RPMI8226 (cell line): ENCODE data around the gene AGAP1.

Experiments
- DNase-seq: peaks from one replicate; pipeline ENCODE4 v3.0.0-alpha.2; 2015

Gene AGAP1

DNA sequence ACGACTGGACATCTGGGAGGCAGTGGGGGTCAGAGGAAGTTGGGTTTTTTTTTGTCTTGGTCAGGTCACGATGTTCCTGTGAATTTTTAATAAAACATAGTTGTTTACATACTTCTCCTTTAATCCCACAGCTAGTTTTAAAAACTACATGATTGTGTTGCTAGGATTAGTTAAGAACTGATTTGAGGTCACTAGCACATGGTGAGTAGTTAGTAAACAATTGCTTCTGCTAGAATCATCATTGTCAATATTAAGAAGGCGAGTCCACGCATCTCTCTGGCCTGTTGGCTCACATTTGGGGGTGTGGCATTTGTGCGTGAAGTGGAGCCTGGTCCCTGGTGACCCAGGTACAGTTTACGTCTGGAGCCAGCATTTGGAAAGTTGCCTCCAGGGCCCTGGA is 59.4 kb downstream of the AGAP1 start:
- DNase-seq: no peak

DNA sequence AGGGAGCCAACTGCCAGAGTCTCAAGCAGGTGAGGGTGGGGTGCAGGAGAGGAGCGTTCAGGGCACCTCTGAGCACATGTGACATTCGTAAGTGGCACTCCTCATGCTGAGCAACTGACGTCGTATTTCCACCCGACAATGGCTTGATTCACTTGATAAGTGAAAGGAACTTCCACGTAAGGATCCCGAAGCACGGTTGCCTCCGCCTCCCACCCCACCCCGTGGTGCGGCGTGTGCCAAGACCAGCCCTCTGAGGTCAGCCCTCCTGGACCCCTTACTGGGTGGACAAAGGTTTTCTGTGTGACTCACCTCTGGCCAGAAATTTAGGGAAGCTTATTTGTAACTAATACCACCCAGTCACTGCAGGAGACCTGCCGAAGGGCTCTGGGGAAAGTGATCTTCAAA is 59.9 kb downstream of the AGAP1 start:
- DNase-seq: no peak

DNA sequence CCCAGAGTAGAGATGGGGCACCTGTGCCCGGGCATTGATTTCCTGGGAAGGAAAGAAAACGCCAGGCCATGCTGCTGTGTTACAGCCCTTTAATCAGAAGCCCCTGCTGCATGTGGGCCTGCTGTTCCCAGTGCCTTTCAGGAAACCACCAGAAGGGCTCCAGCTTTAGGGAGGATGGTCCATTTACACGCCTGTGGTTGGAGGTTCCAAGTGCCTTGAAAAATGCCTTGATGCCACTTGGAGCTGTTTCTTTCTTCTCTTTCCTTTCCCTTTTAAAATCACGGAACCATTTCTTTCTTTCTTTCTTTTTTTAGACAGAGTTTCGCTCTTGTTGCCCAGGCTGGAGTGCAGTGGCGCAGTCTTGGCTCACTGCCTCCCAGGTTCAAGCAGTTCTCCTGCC is 60.5 kb downstream of the AGAP1 start:
- no peak for DNase-seq

DNA sequence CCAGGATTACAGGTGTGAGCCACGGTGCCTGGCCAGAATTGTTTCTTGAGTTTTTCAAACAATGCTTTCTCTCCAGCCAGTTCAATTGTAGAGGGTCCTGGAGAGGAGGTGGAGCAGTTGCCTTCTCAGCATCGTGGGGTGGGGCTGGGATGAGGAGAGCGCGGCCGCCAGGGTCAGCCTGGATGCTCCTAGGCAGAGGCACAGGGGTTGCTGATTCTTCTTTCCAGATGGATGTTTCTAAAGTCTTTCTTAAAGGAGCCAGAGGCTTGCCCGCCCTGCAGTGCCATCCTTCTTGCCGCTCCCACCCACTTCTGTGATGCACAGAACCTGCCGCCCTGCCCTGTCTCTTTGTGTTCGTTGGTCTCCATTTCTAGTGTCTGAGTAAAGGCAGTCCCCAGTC is 61.1 kb downstream of the AGAP1 start:
- no peak for DNase-seq

DNA sequence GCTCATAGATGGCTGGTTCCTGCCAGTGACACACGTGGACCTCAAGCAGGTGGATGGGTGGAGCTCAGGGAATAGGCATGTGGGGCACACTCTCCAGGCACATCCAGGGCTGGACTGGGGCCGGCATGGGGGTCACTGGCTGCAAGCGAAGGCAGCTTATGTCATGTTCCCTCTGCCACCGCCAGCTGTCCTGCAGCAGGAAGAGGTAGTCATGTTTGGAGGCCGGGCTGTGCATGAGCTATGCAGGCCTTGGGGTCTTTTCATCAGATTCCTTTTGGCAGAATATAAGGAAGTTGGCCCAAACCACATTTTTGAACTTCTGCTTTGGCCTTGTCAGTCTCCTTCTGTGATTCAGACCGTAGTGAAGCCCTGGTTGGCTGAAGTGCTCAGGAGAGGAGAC is 61.5 kb downstream of the AGAP1 start:
- DNase-seq: no peak

DNA sequence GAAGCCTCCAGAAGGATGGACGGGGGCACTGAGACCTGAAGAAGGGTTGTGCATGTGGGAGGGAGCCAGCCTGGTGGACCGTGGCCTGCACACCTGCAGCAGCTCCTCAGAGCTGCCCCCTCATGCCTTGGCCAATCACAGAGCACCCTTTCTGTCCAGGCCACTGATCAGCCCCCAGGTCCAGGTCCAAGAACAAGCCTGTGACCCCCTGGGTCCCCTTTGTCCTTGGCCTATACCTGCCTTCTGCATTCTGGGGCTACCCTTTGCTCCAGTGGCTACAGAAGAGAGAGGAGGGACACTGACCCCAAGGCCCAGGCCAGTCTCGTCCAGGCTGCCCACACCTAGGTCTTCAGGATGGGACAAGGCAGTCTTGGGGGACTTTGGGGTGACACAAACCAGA is 62.2 kb downstream of the AGAP1 start:
- no peak for DNase-seq

DNA sequence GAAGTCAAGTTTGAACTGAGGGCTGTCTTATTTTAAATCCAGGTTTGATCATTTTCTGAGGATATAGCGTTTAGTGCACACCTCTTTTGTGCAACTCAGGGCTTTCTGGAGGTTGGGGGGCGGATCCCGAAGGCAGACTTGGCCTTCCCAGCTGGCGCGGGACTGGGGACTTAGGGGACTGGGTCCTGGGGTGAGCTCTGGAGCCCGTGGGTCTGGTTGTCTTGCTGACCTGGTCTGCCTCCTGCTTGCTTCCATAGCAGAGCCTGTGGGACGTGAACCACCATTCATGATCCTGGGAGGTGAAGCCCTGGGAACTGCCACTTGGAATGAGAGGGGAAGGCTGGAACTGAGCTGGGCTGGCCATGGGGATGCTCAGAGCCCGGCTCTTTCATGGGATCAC is 63.1 kb downstream of the AGAP1 start:
- no peak for DNase-seq

DNA sequence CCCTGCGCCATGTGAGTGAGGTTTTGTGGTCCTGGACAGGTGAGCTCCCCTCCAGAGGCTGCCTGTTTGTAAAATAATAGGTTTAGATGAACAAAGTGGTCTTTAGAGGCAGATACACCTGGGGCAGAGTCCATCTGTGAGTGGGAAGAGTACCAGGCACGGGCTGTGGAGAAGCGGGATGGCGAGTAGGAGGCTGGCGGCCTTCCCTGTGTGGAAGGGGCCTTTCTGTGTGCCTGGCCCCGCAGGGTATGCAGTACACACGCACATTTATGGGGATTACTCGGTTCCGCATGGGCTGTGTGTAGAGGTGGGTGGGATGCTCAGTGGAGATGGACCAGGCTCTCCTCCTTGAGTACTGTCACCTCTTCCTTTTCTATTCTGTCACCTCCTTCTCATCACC is 64.1 kb downstream of the AGAP1 start:
- no peak for DNase-seq

DNA sequence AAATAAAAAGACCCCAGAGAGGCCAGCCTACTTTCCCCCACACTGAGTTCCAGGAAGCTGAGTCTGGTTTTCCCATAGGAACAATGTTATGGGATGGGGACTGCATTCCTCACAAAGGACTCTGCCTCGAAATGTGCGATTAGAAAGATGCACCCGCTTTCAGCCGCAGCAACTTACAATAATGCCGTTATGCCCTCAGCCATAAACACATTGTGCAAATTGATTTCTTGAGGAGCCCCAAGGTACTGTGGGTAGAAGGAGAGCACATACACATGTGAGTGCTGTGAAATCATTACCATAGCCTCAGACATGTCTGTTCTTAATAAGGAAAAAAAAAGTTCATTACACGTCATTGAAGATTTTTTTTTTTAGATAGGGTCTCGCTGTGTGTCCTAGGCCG is 64.7 kb downstream of the AGAP1 start:
- DNase-seq: no peak

DNA sequence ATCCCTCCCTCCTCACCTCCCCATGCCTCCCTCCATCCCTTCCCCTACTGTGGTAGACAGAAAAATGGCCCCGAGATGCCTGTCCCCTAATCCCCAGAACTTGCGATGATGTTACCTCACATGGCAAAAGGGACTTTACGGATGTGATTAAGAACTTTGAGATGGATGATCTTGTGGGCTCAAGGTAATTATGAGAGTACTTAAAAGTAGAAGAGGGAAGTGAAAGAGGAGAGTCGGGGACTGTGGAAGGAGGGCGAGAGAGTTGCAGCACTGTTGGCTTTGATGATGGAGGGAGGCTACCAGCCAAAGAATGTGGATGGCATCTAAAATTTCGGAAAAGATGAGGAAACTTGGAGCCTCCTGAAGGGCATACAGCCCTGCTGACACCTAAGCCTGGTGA is 66.5 kb downstream of the AGAP1 start:
- DNase-seq: peak; percentile 47

DNA sequence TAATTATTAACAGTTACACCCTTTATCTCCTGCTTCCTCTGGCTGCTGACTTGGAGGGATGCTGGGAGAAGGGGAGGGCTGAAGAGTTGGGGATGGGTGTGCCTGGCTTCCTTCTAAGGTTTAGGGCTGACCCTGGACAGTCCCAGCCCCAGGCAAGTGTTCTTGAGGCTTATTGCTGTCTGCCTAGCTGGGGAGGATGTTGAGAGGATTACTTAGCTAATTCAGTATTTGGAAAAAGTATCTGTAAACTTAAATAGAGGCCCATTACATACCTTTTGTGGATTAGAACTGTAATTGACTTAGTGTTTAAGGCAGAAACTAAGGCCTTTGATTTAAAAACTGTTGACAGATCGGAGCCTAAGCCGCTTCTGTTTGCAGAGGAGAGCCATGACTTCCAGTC is 67.6 kb downstream of the AGAP1 start:
- DNase-seq: no peak

DNA sequence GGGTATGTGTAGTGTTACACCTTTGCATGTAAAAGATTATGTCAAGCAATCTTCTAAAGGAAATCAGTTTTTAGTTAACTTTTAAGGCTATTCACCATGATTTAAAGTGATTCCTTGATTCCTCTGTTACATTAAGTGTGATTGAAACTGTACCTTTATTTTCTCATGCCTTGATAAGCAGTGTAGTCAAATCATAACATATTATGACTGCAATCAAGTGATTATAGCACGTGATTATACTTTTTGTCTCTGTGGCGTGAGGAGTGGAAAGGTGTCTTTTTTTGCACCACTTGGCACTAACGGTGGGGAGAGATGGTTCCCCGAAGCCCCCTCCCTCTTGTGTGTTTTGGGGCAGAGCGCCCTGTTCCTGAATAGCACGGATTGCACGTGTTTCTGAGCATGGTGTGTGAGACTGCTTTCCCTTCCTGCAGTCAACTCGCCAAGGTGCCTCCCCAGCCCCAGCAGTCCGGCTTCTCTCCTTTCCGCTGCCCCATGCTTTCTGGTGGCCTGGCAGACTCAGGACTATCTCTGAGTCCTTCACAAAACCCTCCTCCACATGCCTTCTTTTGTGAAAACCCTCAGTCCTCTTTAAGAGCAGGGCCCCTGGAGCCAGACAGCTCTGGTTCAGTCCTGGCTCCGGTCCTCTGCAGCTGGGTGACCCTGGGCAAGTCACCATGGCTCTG is 68.4 kb downstream of the AGAP1 start:
- DNase-seq: no peak

DNA sequence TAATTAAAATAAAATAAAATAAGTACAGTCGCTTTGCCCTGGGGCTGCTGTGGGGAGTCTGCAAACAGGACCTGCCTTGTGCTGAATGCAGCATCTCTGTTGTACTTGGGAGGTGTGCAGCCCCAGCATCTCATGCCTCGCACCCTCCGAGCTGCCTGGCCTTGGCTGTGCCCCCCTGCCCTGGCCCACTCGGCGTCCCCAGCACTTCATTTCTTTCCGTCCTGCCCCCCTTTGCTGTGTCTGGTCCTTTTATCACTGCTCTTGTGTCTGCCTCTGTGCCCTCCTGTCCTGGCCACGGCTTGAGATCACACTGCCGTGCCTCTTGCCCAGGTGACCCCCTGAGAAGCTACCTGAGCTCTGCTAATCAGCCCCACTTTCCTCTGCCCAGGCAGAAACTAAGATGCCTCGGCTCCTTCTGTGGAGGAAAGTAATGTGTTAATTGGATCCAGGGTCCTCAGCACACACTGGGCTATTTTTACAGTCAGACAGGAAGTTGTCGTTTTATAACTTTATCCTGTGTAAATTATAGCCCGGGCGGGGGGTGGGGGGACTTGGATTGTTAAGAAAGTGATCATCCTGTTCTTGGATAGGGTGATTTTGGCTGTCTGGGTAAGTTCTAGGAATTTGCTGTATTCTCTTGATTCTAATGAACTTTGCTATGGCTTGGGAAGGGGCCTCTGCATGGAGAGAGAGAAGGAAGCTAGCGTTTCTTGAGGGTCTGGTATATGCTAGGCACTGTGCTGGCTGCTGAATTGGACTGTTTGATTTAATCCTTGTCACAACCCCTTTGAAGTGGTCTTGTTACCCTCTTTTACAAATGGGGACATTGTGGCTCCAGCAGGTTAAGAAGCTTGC is 69.4 kb downstream of the AGAP1 start:
- no peak for DNase-seq

DNA sequence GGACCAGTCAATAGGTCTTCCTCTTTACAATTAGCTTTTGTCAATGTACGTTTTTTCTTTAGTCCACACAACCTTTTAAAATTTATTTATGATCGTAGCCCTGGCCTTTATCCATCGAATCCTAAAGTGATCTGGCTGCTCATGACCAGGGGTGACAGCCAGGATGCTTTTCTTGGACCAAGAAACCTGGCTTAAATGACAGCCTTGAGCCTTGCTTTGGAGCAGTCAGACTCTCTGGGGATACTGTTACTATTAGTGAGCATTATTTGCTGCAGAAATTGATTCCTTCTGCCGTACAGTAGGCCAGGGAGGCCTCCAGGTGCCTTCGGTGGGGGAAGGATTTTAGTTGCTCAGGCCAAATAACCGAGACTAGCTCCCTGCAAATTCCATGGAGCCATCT is 70.2 kb downstream of the AGAP1 start:
- no peak for DNase-seq

DNA sequence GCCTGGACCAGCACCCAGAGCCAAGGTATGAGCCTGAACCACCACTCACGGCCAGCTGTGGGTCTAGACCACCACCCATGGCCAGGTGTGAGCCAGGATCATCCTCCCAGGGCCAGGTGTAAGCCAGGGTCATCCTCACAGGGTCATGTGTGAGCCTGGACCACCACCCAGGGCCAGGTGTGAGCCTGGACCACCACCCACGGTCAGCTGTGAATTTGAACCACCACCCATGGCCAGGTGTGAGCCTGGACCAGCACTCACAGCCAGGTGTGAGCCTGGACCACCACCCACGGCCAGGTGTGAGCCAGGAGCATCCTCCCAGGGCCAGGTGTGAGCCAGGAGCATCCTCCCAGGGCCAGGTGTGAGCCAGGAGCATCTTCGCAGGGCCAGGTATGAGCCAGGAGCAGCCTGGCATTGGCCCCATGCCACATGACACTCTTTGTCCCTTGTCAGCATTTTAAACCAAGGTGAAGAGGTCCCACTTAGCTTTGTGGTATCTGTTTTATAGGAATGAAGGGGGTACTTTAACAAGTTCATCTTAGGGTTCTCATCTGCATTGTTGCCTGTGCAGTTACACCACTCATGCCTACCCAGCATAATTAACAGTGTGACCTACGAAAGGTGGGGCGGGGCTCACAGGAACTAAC is 71.2 kb downstream of the AGAP1 start:
- DNase-seq: peak; percentile 17

DNA sequence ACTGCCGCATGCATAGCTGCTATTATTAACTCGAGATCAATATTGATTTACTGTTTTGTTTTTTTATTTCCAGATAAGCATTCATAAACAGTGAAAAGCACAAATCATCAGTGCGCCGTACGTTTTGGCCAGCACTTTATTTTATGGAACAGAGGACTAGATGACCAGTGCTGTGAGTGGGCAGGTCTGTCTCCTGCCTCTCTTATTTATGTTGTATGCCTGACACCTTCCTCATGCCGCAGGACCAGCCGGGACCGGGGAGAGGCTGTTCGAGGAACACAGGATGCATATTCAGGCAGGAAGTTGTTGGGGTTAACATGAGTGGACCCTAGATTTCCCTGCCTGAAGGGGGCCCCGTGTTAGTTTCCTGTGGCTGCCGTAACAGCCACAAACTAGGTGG is 72.6 kb downstream of the AGAP1 start:
- DNase-seq: no peak

DNA sequence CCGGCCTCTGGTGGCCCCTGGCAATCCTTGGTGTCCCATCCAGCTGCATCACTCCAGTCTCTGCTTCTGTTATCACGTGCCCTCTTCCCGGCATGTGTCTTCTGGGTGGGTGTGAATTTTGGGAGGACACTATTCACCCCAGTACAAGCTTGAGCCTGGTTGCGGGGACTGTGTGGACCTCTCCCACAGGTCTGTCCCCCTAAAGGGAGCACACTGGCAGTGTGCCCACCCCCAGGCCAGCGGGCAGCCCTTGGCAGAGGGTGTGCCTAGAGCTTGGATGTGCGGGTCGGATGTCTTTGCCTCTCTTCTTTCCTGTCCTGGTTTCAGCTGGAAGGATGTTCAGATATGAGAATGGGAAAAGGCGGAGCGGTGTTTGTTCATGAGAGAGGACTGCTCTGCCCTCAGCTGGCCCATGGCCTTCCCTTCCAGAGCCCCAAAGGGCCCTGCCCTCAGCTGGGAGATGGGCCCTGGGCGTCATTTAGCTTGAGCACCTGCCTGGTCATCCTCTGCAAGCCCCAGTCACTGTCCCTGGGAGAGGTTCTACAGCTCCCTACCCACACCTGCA is 73.2 kb downstream of the AGAP1 start:
- DNase-seq: no peak

DNA sequence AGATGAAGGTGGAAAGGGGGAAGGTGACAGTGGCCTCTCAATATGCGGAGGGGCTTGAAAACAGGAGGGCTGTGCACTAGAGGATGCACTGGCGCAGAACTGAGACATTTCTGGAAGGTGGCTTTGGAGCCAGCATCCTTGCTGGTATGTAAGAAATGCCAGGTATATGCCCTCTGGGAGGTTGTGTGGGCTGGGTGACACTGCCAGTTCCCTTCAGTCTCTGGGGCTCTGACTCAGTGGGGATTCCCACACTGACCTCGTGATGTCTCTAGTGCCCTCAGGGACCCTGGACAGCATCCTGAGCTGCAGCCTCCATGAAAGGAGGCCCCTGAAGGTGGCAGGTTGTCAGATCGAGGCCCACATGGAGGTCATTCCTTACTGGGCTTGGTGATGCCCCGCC is 74.0 kb downstream of the AGAP1 start:
- no peak for DNase-seq

DNA sequence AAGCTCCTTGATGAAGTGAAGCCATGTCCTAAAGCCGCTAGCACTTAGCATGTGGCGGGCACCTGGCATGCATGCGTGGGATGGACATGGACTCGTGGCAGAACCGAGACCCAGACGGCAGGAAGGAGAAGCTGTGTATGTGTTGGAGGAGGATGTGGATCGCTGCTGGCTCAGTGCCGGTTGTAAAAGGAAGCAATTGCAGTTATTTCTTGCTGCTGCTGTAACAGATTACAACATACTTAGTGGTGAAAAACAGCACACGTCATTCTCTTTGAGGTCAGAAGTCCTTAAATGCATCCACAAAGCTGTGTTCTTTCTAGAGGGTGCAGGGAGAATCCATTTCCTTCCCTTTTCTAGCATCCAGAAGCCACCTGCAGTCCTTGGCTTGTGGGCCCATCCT is 74.6 kb downstream of the AGAP1 start:
- DNase-seq: no peak

DNA sequence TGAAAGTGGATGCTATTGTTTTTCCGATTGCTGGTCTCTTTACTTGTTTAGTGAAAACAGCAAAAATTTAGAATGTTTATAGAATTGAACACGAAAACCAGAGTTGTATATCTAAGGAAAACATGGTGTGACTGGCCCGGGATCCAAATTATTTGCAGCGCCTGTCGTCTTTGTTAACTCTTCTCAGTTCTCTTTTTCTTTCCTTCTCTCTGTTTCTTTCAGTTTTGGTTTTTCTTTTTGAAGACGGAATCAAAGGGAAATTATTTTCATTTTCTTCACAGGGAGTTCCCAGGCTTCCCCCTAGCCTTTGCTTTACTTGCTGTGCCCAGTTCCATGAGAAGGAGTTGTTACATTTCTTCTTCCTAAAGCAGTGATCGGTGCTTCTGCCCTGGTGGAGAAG is 76.0 kb downstream of the AGAP1 start:
- peak; percentile 25 for DNase-seq

DNA sequence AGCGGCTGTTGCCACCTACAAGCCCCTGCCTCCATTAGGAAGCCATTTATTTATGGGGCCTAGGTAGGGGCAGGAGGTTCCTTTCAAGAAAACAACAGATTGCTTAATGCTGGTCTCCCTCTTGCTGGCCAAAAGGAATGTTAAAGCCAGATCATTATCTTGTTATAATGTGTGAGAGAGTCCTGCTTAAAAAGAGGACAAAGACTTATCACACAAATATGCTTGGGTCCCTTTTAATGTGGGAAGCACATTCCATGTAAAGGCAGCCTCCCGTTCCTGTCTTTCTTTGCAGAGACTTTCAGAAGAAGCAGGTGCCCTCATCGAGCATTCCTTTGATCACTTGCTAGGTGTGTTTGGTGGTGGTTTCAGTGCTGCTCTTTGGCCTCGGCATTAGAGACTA is 76.4 kb downstream of the AGAP1 start:
- DNase-seq: no peak

DNA sequence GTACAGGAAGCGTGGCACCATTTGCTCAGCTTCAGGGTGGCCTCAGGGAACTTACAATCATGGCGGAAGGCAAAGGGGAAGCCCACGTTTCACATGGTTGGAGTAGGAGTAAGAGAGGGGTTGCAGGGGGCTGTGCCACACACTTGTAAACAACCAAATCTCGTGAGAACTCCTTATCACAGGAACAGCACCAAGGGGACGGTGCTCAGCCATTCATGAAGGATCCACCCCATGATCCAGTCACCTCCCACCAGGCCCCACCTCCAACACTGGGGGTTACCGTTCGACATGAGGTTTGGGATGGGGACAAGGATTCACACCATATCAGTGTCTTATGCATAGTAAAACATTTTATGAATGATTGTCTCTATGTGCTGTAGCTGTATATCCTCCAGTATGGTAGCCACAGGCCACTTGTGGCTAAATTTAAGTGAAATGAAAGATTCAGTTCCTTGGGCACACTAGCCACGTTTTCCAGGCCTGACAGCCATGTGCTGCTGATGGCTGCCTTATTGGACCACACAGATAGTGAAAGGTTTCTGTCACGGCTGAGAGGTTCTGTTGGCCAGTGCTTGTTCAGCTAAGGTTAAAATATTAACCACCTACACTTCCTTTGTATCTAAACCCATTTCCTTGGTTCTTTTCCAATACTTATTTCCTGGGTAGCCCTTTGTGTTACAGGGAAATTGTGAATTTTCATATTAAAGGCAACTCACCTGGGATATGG is 77.3 kb downstream of the AGAP1 start:
- no peak for DNase-seq

DNA sequence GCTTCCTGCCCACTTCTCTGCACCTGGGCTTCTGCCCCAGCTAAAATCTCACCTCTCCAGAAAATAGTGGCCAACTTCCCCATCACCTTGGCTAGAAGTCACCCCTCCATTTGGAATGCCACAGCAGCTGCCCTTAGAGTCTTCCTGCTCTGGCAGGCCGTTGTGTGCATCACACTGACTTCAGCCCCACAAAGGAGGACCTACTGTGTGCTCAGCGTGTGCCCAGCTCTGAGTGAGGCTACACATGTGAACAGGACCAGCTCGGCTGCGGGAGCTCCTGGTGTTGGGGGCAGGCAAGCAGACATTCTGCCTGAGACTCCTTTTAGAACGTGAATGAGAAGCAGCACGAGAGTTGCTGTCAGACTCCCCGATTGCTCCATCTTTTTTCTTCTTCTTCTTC is 78.7 kb downstream of the AGAP1 start:
- DNase-seq: no peak
